Astrocyte of the hippocampus (primary cell): ENCODE results near the gene ALDH8A1.
"Not testable (repeated sequence)": the region's sequence is repeated elsewhere in the genome, so short reads cannot be mapped to it uniquely, and the experiment has no call there.

ENCODE experiments used
- DNase-seq: peaks from one replicate; pipeline ENCODE4 v3.0.0; 2011; ENCODE audit warnings: low read depth, low spot score

ALDH8A1 gene

DNA sequence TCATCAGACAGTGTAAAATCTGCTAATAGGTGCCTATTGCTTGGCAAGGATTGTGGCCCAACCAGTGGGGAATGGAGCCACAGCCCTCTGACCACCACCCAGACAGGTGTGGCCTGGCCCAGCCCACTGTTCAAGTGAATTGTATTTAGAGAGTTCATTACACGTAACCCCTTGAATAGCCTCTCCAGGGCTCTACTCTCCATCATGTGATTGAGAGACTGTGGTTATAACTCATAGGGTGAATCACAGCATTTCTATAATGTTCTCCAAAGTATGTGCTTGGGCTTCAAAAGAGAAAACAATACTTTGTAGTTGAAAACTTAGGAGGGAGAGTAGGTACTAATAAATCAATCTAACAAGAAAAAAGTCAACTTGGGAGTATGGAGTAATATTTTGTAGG, 38.4 kb downstream of the ALDH8A1 start:
- peak; percentile 73 for DNase-seq

DNA sequence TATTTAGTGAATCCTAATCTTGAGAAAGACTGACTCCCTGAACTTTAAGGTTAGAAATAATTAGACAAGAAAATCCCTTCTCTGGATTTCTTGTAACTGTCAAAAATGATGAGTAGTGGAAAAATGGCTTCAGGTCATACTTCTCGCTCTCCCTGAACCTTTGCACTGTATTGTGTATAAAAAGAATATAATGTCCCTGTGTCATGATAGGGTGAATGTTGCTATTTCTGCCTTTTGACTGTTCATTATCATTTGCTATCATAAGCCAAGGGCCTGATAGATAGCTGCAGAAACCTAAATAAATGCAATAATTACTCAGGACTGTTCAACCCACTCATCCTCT, 39.3 kb downstream of the ALDH8A1 start:
- no peak for DNase-seq

DNA sequence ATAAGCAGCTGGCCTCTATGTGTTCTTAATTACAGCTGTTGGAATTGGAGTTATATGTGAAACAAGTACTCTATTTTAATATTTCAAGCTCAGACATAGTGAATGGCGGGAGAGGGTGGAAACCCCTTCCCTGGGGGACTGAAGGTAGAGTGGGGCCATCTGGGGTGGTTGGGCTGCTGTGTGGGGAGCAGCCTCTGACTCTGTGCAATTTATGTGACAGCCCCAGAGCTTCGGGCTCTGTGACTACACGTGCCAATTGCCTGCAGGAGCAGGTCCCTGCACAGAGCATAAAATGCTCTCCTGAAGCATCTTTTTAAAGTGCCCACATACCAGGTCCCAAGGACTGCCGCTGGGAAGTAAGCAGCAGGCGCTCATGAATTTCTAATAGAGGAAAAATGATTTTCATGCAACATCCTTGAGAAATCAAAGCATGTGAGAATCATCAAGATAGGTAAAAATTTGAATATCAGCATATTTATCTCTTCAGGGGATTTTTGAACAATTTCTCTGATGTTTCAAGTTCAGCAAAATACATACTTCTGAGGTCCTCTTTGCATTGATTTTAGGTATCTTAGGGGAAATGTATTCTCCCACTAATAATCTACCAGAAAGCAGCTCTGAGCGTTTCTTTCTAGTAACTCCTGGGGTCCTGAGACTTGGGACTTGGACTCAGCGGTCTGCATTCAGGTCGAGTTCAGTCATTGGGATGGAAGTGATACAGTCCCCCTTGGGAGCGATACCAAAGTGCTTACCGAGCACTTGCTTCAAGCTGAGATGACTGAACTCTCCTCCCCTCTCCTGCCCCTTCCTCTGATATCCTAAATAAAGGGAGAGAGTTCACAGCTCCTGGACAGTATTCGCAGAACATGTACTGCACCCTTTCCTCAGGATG, 40.0 kb downstream of the ALDH8A1 start:
- peak; percentile 13 for DNase-seq

DNA sequence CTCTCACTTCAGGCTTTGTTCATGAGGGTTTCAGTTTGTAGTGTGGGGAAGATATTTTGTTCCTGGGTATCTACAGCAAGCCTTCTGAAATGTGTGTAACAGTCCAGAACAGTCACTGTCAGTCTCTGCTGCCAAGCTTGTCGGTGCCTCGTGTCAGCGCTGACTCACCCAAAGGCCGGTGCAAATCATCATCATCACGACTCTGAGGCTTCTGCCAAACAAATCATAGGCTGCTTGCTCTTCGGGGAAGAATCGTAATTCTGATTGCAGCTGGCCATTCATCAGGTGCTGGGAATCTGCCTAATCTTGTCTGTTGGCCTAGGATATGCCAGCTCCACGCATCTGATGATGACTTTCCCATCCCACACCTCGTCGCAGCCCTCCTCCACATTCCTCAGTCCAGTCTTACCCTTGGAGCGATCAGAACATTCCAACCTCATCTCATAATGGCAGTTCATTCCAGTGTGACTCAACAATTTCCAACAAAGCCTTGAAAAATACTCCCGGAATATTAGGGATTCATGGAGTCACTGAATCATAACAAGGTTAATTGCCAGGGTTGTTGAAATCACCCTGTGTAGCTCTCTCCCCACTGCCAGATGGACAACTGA, 40.9 kb downstream of the ALDH8A1 start:
- peak; percentile 94 for DNase-seq

DNA sequence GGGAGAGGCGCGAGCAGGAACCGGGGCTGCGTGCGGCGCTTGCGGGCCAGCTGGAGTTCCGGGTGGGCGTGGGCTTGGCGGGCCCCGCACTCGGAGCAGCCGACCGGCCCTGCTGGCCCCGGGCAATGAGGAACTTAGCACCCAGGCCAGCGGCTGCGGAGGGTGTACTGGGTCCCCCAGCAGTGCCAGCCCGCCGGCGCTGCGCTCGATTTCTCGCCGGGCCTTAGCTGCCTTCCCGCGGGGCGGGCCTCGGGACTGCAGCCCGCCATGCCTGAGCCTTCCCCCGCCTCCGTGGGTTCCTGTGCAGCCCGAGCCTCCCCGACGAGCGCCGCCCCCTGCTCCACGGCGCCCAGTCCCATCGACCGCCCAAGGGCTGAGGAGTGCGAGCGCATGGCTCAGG, 45.2 kb downstream of the ALDH8A1 start:
- not testable (repeated sequence) for DNase-seq

DNA sequence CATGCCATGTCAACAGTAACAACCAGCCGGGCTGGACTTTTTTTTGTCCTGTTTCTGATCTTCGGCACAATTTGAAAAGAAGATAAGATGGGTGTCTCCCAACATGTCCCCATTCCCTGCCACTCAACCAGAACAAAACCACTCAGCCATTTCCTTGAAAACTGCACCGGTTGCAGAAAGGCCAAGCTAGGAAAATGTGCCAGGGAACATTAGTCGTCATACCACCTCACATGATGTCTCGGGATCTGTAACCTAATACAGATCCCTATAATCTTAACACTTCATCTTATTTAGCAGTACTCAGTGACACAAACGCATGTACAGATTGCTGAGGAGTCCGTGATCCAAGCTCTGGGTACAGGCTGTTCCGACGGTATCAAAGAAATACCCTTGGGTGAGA, 46.5 kb downstream of the ALDH8A1 start:
- no peak for DNase-seq

DNA sequence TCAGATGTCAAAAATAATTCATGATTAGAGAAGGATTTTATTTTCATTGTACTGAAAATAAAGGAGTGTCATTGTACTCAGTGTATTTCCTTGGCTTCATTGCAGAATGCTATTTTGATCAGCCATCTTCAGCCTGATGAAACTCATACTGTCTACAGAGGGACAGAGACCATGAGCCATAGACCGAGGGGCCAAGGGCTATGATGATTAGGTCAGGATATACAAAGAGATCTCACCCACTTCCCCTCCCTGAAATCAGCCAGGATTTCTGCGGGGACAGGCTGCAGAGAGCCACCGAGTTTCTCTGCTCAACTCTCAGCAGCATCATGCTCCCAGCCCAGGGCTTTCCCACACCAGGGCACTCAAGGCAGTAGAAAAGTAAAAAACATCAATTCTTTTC, 47.0 kb downstream of the ALDH8A1 start:
- DNase-seq = no peak

DNA sequence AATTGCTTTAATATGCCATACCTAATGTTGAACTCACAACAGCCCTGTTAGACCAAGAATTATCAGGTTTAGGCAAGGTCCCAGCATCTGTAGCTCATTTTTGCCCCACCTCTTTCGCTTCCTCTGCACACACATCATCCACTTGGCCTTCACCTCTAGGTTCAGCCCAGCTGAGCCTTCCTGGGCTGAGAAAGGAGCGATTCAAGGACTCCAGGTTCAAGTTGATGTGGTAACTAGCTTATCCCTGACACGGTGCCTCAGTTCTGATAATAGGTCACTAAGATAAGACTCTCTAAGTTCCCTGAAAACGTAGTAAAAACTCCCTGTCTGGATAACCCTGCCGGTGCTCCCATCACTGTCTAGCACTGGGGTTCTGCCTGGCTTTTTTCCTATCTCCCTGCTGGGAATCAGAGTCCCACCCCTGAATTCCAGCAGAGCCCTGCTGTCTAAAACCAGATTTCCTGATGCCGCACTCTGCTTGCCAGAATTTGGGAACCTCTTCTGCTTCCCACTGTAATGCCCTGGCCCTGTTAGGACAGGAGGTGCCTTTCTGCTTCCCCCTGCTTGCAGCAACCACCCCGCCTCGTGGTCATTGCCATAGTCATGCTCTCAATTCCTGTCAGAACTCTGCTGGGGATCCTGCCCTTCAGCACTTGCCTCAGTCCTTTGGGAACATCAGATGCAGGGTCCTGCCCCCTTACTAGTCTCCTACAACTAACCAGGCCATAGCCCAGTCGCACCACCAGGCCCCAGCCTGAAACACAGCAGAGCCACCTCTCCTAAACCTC, 47.6 kb downstream of the ALDH8A1 start:
- DNase-seq = no peak

DNA sequence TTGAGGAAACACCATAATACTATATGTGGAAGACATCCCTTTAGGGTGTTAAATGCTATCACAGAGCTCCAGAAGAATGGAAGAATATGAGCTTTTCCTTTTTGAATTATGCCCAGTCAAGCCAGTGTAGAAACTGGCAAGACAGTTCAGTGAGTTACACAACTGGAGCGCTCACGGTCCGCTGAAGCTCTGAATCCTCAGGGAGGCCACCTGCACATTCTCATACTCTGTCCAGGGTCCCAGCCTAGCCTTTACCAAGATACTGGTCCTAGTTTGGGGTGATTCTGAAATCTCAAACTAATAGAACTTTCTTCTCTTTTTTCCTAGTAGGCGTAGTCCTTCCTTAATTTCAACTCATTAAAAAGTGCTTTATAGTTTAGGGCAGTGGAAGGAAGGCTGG, 51.3 kb downstream of the ALDH8A1 start:
- DNase-seq = no peak

DNA sequence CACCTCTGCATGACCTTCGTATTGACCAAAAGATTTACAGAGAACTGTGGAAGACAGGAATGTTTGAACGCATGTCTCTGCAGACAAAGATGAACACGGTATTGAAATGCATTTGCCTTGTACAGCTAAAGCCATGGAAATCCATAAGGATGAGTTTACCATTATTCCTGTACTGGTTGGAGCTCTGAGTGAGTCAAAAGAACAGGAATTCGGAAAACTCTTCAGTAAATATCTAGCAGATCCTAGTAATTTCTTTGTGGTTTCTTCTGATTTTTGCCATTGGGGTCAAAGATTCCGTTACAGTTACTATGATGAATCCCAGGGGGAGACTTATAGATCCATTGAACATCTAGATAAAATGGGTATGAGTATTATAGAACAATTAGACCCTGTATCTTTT, 51.7 kb downstream of the ALDH8A1 start:
- DNase-seq = not testable (repeated sequence)

DNA sequence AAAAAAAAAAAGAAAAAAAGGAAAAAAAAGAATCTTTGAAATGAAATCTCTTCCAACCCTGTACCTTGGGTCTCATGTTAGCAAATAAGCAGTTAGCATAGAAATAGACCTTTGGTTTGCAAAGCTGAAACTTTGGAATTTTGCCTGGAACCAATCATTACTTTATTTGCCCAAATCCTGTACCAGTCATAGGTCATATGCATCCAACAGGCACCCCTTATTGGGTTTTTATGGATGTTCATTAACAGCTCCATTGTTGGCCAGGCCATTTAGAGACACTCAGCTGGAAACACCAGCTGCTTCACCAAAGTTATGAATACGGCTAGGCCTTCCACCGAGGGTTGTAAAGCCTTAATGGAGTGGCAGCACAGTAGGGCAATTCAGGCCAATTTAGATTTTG, 53.0 kb downstream of the ALDH8A1 start:
- no peak for DNase-seq

DNA sequence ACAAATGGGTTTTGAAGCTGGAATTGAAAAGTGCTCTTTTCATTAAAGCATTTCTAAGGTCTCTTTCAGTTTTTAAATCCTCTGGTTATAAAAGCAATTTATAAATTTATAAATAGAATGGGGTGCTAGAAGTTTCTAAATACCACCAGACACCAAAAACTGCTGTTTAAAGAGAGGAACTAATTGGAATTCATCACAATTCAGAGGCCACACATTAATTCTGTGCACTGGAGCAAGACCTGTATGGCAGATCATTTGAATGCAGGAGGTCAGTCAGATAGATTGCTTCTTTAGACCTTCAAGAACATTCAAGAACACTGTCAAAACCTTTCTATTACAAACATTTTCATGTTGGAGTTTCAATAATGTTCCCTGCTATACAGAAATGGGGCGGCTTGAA, 55.1 kb downstream of the ALDH8A1 start:
- DNase-seq = no peak

DNA sequence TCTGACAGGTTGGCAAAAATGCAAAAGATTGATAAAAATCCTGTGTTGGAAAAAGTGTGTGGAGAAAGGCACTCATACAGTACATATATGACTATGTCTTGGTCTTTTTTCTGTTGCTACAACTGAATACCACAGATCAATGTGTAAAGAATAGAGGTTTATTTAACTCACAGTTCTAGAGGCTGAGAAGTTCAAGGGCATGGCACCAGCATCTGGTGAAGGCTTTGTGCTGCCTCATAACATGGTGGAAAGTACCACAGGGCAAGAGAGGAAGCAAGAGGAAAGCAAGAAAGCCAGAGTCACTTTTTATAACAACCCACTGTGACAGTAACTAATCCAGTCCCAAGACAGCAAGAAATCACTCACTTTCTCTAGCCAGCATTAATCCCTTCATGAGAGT, 57.5 kb downstream of the ALDH8A1 start:
- DNase-seq = no peak

DNA sequence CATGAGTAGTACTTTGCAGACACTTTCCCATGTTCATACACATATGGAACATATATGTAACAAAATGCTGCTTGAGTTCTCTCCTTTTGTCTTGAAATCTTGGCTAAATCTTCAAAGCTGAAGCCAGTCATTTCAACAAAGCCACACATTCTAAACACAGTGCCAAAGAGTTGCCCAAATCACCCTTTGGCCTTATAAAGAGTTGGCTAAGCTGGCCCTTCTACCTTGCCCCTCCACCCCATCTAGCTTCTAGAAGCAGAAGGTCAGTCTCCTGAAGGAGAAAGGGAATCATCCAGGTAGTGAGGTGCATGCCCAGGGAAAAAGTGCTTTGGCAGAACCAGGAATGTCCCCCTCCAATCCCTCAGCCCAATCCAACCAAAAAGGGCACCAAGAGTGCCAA, 58.3 kb downstream of the ALDH8A1 start:
- DNase-seq = no peak

DNA sequence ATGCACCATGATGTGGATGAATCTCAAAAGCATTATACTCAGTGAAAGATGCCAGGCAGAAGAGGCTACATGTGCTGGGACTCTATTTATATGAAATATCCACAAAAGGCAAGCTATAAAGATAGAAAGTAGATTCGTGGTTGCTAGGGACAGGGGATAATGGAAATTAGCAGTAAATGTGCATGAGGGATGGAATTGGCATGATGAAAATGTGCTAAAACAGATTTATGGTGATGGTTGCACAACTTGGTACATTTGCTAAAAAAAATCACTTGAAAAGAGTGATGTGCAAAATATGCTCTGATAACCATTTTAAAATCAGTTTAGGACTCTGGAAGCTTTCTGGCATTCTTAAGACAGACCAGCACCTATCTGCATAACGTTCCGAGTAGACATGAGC, 61.6 kb downstream of the ALDH8A1 start:
- DNase-seq = no peak

DNA sequence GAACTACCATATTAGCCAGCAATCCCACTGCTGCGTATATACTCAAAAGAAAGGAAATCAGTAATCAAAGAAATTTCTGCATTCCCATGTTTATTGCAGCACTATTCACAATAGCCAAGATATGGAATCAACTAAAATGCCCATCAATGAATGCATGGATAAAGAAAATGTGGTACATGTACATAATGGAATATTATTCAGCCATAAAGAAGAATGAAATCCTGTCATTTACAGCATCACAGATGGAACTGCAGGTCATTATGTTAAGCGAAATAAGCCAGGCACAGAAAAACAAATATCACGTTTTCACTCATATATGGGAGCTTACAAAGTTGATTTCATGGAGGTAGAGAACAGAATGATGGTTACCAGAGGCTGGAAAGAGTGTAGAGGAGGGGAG, 65.1 kb downstream of the ALDH8A1 start:
- DNase-seq = no peak

DNA sequence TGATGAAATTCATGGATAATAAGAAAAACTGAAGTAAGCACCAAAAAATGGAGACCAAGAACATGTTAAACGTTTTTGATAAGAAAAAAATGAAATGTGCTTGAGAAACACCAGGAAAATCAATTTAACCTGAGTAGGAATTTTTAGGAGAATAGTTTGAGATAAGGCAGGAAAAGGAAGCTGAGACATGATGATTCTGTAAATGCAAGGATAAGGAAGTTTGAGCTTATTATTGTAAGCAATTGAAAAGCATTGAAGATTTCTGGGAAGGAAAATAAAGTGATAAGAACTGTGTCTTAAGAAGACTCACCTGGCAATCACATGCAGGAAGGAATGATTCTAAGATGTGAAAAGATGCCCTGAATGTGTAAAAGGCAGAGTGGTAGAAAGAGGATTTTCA, 66.6 kb downstream of the ALDH8A1 start:
- no peak for DNase-seq

DNA sequence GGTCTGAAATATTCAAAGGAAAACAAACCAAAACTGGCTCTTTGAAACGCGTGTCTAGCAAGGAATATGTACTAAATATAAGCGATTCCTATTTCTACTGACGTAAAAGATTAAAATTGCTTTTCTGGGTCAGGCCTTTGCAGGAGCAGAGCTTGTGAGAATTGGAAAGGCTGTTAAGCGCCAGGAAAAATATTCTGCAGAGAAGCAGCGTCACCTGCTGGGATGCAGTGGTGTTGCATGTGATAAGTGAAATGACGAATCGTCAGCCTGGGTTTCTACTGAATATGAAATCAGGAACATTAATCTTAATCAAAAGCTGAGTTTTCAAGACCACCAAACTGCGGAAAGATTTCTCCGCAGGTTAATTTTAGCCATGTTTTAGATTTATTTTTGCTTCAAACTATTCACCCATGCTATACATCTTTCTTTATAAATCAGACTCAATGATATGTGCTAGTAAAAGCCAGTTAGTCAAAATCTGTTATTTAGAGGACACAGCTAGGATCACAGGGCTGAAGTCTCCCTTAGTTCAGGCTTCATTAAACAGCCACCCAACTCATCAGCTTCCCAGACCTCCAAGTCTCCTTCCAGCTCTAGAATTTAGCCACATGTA, 67.4 kb downstream of the ALDH8A1 start:
- peak; percentile 74 for DNase-seq

DNA sequence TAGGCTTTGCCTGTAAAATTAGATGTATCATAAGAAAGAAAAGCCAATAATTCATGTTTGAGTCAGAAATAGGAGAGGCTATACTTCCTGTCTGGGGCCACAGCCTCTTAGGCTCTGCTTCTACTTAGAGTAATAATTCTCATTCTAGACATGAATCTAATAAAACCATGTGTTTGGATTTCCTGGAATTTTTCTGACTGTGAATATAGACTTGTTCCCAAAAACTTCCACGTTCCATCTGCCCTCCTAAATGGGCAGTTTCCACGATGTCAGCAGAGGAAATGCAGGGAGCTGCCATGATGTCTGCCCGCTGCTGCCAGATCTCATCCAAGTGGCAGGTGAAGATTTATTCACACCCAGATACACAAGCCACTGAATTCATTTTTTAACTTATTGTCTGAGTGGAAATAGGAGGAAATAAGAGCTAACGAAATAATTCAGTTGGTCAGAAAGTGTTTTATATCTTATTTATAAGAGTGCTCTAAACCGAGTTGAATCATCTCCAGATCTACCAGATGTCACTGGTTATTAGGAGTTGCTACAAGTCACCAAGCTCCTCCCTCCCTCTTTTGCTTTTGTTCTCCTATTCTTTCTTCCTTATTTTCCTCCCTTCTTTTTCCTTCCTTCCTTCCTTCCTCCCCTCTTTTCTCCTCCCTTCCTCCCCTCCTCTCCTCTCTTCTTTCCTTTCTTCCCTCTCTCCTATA, 69.3 kb downstream of the ALDH8A1 start:
- no peak for DNase-seq

DNA sequence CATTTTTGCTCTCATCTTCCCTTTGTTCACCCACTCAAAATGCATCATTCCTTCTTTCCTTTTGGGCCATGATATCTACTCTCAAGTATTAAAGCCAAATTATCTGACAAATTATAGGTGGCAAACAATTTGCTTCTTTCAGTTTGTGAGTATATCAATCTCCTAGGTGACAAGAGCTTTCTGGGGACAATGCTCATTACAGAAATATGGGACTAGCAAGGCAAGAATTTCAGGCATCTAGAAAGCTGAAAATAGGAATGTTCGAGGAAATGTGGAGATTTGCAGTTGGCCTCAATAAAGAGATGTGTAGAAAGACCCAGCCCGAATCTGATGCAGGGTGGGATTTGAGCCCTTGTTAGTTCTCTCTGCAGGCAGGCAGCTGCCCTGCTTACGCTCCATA, 71.8 kb downstream of the ALDH8A1 start:
- peak; percentile 37 for DNase-seq

DNA sequence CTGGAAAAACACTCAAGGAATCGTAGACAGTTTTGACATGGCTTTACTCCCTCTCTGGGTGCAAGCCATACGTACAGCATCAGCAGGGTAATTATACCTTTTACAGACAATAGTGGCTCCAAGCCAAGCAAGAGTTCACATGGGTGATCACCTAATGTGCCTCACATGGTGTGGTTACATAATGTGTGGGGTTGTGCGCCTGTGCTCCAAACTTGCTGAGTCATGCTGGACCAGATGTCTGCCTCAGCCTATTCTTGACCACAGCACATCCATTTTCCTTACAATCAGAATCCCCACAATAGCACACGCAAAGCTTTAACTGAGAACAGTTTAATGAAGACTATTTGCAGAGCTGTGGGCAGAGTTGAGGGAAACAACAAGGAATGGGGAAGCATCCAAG, 74.5 kb downstream of the ALDH8A1 start:
- DNase-seq = peak; percentile 13
